Mucosa of descending colon (tissue), 3 donors: ENCODE results near the gene MRAP. TPM values are rescaled to one million over a fixed set of nuclear protein-coding genes. Genes with fewer than 3 reads are reported as not detected.

Experiments
- ATAC-seq: fragments of 200-7000 bp; cut with Tn5 transposase; one replicate; pipeline ENCODE4 v1.9.1; 2020; ENCODE audit warnings: mild to moderate bottlenecking, moderate library complexity
- DNase-seq, 3 donors: peaks; one replicate each; pipeline ENCODE4 v3.0.0-alpha.2; 2020
- H3K36me3 ChIP-seq: fragments of 200-600 bp; one replicate; pipeline ENCODE4 v1.8.0; 2021; ENCODE audit warnings: low read depth, mild to moderate bottlenecking
- H3K4me1 ChIP-seq: fragments of 200-600 bp; one replicate; pipeline ENCODE4 v1.8.0; 2021; ENCODE audit warnings: low read depth, mild to moderate bottlenecking
- H3K4me3 ChIP-seq: fragments of 200-600 bp; one replicate; pipeline ENCODE4 v1.8.0; 2021; ENCODE audit warnings: mild to moderate bottlenecking
- H3K9me3 ChIP-seq: fragments of 200-600 bp; one replicate; pipeline ENCODE4 v1.8.0; 2021; ENCODE audit warnings: mild to moderate bottlenecking
- CTCF ChIP-seq: fragments of 200-600 bp; IDR thresholded peaks from one replicate; pipeline ENCODE4 v1.8.0; 2022; ENCODE audit warnings: antibody characterized with exemption, mild to moderate bottlenecking
- intact Hi-C, 2 donors: fragments of 100-400 bp; cut with DNase I in 1 of 2; cut with micrococcal nuclease in 1 of 2; formaldehyde crosslinking; loops; one replicate each; pipeline versions ENCODE4 v1.11.0 to v1.11.1; 2022; cut with DNase I, micrococcal nuclease
- total RNA-seq, 3 donors: library from RNA; stranded (reverse); fragmentation: NEBNext Ultra II Directional in 2 of 3; extraction: Animal tissue kit (Norgen Biotek cat#: 25700) in 2 of 3; gene quantifications; one replicate each; pipeline versions ENCODE4 v1.2.1 to v1.2.4, GENCODE V29; 2021 to 2023
- donor health status: DM: no; HTN: no; CAD: no; lungs with moderate emphysema.
- donor health status: DM: no; HTN: no; CAD: no.
- donor health status: DM: no; HTN: yes; CAD: no.

Gene MRAP
- total RNA-seq, 3 donors from 2014 or later = not detected

DNA sequence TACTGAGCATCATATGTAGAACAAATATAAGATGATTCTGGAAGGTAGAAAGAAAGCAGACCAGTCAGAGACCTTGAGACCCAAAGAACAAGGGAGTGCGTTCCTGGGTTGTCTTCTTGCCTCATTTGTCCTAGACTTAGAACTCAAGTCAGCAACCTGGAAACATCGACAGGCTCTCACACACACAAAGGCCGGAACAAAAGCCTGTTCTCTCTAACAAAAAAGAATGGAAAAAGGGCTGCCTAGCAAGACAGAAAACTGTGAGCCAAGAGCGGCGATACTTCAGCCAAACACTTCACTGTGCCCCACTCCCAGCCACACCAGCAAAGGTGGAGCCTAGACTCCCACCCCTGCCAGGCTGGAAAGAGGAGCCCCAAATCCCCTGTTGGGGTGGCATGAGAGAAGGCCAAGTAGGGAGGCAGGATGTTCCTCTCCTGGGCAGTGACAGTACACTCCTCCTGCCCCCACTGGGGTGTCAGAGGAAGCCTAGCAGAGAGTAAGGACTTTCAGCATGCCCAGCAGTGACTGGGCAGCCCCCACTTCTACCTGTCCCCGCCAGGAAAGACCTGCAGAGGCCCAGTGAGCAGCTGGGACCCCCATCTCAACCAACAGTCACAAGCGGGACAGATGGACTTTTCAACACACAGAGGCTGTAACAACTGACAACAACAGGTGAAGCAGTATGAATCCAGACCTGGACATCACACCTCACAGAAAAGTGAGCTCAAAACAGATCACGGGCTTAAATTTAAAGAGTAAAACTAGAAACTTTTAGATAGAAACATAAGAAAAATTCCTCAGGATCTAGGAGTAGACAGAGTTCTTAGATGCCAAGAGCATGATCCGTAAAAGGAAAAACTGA is 33.0 kb downstream of the MRAP start:
- no peak for DNase-seq
- H3K36me3 ChIP-seq = no peaks in the 10 kb centered on the region
- no peak overlapping the region for H3K4me3 ChIP-seq
- TF ChIP-seq CTCF = no peak
- H3K4me1 ChIP-seq = no peaks in the 10 kb centered on the region
- no peaks in the 10 kb centered on the region for H3K9me3 ChIP-seq
- intact Hi-C loops = no loop called here
- no peak for ATAC-seq

GRCh38 chr21:32332463-32332951 is 33.9 kb downstream of the MRAP start:
- DNase-seq (no peak), ATAC-seq (no peak)
- Histone ChIP-seq H3K9me3 (no peaks in the 10 kb centered on the region), H3K4me3 (no peak overlapping the region), H3K4me1 (no peaks in the 10 kb centered on the region), H3K36me3 (no peaks in the 10 kb centered on the region)
- no peak for TF ChIP-seq CTCF
- intact Hi-C loops = no loop called here

GRCh38 chr21:32333953-32334673 is 35.5 kb downstream of the MRAP start:
- Histone ChIP-seq H3K4me1 (no peaks in the 10 kb centered on the region), H3K4me3 (no peak overlapping the region), H3K36me3 (no peaks in the 10 kb centered on the region), H3K9me3 (no peaks in the 10 kb centered on the region)
- TF ChIP-seq CTCF = no peak
- no peak for ATAC-seq
- intact Hi-C loops = no loop called here
- no peak for DNase-seq

DNA sequence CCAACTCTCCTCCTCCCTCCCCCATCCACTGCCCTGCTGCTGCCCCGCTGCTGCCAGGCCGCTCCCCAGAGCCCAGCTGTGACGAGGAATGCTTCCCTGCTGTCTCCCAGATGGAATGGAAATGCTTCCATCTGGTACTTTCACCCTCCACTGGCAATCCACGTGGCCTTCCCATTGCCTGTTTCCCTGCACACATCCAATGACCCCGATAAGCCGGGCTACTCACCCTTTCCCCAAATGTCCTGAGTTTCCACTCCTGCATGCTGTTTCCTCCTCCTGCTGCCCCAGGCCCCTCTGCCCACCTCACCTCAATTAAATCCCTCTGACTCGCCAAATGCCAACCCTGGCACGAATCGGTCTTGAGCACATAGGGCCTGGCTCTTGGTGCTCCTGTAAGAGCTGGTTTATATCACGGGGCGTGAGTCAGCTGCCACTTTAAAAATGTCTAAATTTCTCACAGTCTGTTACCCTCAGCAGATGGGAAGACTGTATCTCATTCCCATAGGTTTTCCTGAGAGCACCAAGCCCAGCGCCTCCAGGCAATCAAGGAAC is 36.4 kb downstream of the MRAP start:
- no peaks in the 10 kb centered on the region for H3K4me1 ChIP-seq
- H3K4me3 ChIP-seq = no peak overlapping the region
- intact Hi-C loops = no loop called here
- TF ChIP-seq CTCF = no peak
- ATAC-seq (no peak), DNase-seq (no peak)
- no peaks in the 10 kb centered on the region for H3K36me3 ChIP-seq
- H3K9me3 ChIP-seq = no peaks in the 10 kb centered on the region

- no peaks in the 10 kb centered on the region for H3K9me3 ChIP-seq
- H3K36me3 ChIP-seq = no peaks in the 10 kb centered on the region
- ATAC-seq (no peak), DNase-seq (no peak)
- intact Hi-C loops = no loop called here
- no peak for TF ChIP-seq CTCF
- no peak overlapping the region for H3K4me3 ChIP-seq
- no peaks in the 10 kb centered on the region for H3K4me1 ChIP-seq
Observed at GRCh38 chr21:32335601-32336575, 37.2 kb downstream of the MRAP start.
